ENCODE data around the gene EEF2KMT.
"Not testable (repeated sequence)": the region's sequence is repeated elsewhere in the genome, so short reads cannot be mapped to it uniquely, and the experiment has no call there.

EEF2KMT gene

GRCh38 chr16:5070431-5071186 lies 27.0 kb downstream of the EEF2KMT start:
- DNase-seq: no peak

GRCh38 chr16:5069854-5070253 lies 27.7 kb downstream of the EEF2KMT start:
- DNase-seq: no peak

- no peak for DNase-seq
These were observed 28.5 kb downstream of the EEF2KMT start for GRCh38 chr16:5069048-5069447.

DNA sequence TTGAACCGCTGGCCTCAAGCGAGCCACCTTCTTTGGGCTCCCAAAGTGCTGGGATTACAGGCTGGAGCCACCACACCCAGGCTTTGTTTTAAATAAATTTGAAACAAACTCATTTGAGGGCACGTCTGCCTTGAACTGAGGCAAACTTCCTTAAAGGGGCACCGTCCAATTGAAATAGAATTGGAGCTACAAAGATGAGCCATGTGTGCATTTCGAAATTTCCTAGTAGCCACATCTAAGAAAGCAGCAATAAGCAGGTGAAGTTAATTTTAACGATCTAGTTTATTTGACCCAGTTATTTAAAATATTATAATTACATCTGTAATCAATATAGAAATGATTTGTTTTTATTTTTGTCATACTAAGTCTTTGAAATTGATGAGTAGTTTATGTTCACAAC lies 31.1 kb downstream of the EEF2KMT start:
- DNase-seq: no peak

DNA sequence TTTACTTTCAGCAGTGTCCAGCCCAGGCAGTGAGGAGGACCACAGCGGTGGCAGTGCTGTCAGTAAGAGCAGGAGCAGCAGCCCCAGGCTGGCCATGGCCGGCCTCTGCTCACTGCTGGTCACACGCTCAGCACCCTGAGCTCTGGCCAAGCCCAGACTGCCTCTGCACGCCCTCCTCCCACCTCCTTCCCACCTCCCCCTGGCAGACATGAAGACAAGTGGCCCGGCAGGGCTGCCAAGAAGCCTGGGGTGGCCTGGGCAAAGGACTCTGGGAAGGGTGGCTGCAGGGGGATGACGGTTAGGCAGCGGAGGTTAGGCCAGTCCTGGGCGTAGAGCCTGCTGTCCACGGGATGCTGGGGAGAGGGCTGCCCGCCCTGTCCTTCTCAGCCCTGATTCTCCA lies 31.8 kb downstream of the EEF2KMT start, which contains the start of gene C16orf89:
Gene C16orf89, minus strand, starts transcription at position 144 of the 400 bp plus-strand sequence. Its CDS starts 48 bp downstream, at position 96.
- DNase-seq: no peak

GRCh38 chr16:5065326-5065725 lies 32.3 kb downstream of the EEF2KMT start:
- no peak for DNase-seq

GRCh38 chr16:5064915-5065314 lies 32.7 kb downstream of the EEF2KMT start:
- DNase-seq: no peak

DNA sequence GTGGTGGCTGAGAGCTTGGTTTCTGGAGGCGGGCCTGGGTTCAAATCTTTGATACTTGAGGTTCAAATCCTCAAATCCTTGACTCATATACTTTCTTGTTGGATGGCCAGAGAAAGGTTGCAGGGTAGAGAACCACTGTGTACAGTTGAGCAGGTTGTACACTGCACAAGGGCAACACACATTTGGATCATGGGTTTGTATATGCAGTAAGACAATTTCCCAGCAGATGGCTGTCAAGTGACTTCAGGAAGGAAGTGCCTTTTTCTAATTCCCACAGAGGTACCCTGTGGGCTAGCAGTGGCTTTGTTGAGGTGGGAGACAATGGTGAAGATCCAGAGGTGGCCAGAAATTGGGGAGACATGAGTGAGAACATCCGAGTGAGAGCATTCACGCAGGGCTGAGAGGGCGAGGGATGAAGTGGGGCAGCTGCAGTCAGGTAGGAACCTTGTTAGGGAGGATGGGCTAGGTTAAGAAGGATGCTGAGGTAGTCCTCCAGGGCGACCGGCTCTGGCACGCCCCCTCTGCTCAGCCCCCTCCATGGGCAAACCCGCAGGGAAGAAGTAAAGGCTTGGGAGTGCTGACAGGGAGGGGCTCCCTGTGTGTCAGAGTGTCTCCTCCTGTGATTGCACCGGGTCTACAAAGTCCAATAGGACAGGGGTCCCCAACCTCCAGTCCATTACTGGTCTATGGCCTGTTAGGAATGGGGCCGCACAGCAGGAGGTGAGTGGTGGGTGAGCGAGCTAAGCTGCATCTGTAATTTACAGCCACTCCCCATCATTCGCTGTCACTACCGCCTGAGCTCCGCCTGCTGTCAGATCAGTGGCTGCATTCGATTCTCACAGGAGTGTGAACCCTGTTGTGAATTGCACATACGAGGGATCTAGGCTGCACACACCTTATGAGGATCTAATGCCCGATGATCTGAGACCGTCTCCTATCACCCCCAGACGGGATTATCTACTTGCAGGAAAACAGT lies 34.5 kb downstream of the EEF2KMT start:
- DNase-seq: no peak

- no peak for DNase-seq
These were observed 35.5 kb downstream of the EEF2KMT start for GRCh38 chr16:5062051-5062450.

DNA sequence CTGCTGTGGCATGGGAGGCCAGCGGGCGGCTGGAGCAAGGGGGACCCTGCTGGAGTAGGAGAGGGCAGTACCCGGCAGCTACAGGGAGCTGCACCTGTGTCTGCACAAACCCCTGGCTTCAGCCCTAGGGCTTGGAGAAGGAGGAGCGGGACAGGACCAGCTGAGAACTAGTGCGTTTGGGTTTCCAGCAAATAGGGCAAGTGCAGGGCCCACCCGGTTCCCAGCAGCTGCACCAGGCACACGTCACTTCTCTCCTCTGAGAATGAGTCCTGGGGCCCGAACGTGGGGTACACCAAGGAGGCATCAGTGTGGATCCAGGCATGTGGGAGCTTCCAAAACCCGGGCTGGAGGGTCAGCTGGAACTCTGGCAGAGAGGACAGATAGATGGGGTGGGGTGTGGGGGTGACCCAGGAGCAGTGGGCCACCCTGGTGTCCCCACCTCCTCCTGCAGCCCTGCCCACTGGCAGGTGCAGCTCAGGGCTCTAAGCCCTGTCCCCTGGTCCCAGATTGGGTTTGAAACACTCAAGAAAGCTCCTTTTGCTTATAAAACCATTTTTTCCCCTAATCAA lies 37.4 kb downstream of the EEF2KMT start:
- no peak for DNase-seq

GRCh38 chr16:5059386-5060072 lies 38.1 kb downstream of the EEF2KMT start:
- no peak for DNase-seq

GRCh38 chr16:5058476-5058875 lies 39.1 kb downstream of the EEF2KMT start:
- no peak for DNase-seq

DNA sequence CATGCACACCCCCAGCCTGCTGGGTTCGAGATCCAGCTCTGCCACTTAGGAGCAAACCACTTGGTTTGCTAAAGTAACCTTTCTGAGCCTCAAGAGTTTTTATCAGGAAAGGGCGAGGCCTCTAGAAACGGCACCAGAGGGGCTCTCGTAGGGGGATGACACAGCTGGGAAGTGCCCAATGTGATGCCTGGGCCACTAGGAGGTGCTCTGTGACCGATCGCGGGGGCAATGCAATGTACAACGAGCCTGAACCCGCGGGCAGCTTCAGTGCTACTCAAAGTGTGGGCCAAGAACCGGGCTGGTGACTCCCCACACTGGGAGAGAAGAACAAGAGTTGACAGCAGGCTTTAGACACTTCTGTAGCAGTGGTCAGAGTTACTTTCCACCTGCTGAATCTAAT lies 41.2 kb downstream of the EEF2KMT start:
- no peak for DNase-seq

- no peak for DNase-seq
These were observed 42.4 kb downstream of the EEF2KMT start for GRCh38 chr16:5054876-5055865.

GRCh38 chr16:5046914-5047313 lies 50.7 kb downstream of the EEF2KMT start:
- DNase-seq: no peak

- no peak for DNase-seq
These were observed 52.0 kb downstream of the EEF2KMT start for GRCh38 chr16:5045499-5046115.

- DNase-seq: not testable (repeated sequence)
These were observed 53.0 kb downstream of the EEF2KMT start for GRCh38 chr16:5044581-5044980.

- DNase-seq: no peak
These were observed 53.5 kb downstream of the EEF2KMT start for GRCh38 chr16:5044011-5044540.

GRCh38 chr16:5042574-5043171 lies 54.9 kb downstream of the EEF2KMT start:
- no peak for DNase-seq

DNA sequence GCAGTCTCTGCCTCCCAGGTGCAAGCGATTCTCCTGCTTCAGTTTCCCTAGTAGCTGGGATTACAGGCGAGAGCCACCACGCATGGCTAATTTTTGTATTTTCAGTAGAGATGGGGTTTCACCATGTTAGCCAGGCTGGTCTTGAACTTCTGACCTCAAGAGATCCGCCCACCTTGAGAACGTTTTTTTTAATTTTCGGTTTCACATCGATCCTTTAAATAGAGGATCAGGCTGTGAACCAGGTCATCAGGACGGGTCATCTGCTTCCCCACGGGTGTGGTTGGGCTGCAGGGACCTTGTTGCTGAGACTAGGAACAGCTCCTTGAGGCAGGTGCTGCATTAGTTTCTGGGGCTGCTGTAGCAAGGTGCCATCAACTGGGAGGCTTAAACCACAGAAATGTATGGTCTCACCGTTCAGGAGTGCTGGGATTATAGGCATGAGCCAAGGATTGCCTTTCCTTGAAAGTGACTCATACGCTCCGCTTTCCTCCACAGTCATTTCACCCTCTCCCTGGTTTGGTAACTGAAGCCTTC lies 55.9 kb downstream of the EEF2KMT start:
- DNase-seq: peak; percentile 3

All from right forelimb (tissue), 1 donor.